ENCODE measurements around the gene VPS51.
A peak's percentile ranks its signal among the peaks of the same experiment; 100 is the strongest.
"Not testable (repeated sequence)": the region's sequence is repeated elsewhere in the genome, so short reads cannot be mapped to it uniquely, and the experiment has no call there.

The VPS51 gene

DNA sequence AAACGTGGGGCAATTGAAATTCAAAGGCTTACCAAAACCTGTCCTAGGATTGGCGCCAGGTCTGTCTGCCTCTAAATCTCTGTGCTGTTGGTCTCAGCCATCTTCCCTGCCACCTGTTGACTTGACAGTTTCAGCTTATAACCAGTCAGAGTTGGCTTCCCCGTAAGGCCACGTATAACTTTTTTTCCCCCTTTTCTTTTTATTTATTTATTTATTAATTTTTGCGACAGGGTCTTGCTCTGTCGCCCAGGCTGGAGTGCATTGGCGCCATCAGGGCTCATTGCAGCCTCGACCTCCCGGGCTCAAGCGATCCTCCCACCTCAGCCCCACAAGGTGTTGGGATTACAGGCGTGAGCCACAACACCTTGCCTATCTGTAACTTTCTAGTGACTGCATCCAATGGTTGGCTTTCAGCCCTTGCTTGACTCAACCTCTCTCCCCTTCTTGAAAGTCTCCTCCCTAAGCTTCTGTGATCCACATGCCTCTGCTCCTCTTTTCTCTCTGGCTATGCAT is 39.7 kb downstream of the VPS51 start:
- TF ChIP-seq, protein P1, sequence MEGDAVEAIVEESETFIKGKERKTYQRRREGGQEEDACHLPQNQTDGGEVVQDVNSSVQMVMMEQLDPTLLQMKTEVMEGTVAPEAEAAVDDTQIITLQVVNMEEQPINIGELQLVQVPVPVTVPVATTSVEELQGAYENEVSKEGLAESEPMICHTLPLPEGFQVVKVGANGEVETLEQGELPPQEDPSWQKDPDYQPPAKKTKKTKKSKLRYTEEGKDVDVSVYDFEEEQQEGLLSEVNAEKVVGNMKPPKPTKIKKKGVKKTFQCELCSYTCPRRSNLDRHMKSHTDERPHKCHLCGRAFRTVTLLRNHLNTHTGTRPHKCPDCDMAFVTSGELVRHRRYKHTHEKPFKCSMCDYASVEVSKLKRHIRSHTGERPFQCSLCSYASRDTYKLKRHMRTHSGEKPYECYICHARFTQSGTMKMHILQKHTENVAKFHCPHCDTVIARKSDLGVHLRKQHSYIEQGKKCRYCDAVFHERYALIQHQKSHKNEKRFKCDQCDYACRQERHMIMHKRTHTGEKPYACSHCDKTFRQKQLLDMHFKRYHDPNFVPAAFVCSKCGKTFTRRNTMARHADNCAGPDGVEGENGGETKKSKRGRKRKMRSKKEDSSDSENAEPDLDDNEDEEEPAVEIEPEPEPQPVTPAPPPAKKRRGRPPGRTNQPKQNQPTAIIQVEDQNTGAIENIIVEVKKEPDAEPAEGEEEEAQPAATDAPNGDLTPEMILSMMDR (IDR thresholded peaks at IDR 0.05; ENCODE audit: insufficient read depth, low read depth, low read length, missing control alignments), result no peak
- H3K4me3 ChIP-seq (ENCODE audit: low read depth, low read length), result peak overlapping the region; percentile 78
- DNase-seq (ENCODE audit: low read depth), result no peak

DNA sequence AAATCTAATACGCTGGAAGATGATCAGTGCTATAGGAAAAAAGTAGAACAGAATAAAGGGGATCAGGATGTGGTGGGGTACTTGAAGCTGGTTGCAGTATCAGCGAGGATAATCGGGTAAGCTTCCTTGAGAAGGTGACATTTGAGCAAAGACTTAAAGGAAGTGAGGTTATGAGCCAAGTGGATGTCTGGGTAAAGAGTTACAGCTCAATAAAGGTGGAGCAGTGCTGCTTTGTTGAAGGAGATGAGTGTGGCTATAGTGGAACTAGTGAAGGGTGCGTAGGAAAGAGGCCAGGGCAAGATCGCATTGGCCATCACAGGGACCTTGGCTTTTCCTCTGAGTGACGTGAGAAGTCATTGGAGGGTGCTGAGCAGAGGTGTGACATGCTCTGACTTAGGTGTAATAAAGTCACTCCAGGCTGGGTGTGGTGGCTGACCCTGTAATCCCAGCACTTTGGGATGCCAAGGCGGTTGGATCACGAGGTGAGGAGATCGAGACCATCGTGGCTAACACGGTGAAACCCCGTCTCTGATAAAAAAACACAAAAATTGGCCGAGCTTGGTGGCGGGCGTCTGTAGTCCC is 40.6 kb downstream of the VPS51 start:
- DNase-seq (ENCODE audit: low read depth), result no peak
- H3K4me3 ChIP-seq (ENCODE audit: low read depth, low read length), result no peak overlapping the region
- TF ChIP-seq, protein P1 (IDR thresholded peaks at IDR 0.05; ENCODE audit: insufficient read depth, low read depth, low read length, missing control alignments), result no peak

DNA sequence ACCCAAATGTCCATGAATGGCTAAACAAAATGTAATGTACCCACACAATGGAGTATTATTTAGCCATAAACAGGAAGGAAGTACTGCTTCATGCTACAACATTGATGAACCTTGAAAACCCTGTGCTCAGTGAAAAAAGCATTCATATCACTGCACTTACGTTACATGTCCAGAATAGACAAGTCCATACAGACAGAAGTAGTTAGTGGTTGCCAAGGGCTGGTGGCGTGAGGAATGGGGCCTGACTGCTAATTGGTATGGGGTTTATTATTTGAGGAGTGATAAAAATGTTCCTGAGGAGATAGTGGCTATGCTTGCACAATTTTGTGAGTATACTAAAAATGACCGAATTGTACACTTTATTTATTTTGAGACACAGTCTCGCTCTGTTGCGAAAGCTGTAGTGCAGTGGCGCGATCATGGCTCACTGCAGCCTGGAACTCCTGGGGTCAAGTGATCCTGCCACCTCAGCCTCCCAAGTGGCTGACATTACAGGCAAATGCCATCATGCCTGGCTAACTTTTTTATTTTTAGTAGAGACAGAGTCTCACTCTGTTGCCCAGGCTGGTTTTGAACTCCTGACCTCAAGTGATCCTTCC is 46.0 kb downstream of the VPS51 start:
- H3K4me3 ChIP-seq (ENCODE audit: low read depth, low read length), result no peak overlapping the region
- TF ChIP-seq, protein P1 (IDR thresholded peaks at IDR 0.05; ENCODE audit: insufficient read depth, low read depth, low read length, missing control alignments), result no peak

DNA sequence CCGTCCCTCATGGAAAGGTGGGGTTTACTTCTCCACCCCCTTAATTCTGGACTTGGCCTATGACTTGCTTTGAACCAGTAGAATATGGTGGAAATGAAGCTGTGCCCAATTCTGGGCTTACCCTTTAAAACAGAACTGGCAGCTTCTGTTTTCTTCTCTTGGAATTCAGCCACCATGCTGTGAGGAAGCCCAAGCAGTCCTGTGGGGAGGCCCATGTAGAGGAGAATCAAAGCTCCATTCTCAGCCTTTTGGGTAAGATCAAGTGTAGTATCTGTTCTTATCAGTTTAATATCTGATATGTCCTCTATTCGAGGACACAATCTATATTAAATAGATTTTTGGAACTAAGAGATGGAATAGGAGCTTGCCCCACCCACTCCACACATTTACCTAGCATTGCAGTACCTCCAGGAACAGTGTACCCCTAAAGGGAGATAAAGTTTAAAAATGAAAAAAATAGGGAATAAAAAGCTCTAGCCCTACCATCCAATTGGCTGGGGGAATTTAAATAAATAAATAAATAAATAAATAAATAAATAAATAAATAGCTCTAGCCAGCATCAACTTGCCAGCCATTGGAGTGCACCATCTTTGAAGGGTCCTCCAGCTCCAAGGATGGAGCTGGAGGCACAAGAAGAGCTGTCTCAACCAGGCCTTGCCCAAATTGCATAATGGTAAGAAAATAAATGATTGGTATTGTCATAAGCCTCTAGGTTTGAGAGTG is 51.5 kb downstream of the VPS51 start:
- H3K4me3 ChIP-seq (ENCODE audit: low read depth, low read length), result no peak overlapping the region
- TF ChIP-seq, protein P1 (IDR thresholded peaks at IDR 0.05; ENCODE audit: insufficient read depth, low read depth, low read length, missing control alignments), result no peak
- no peak for DNase-seq (ENCODE audit: low read depth)

More for the DNA sequence above, 46.0 kb downstream of the VPS51 start:
- DNase-seq (ENCODE audit: low read depth), result no peak

DNA sequence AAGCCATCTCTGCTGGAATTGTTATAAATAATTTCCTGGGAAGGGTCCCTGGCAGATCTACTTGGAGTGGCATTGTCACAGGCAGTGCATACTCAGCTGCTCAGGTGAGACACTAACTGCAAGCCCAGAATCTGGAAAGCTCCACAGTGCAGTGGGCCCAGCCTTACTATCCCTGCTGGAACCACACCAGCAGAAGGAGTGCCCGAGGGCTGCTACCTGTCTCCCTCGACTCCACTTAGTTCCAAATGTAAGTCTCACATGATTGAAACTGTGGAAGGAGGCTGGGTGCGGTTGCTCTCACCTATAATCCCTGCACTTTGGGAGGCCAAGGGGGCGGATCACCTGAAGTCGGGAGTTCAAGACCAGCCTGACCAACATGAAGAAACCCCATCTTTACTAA is 52.6 kb downstream of the VPS51 start:
- TF ChIP-seq, protein P1 (IDR thresholded peaks at IDR 0.05; ENCODE audit: insufficient read depth, low read depth, low read length, missing control alignments), result no peak
- no peak for DNase-seq (ENCODE audit: low read depth)
- no peak overlapping the region for H3K4me3 ChIP-seq (ENCODE audit: low read depth, low read length)

DNA sequence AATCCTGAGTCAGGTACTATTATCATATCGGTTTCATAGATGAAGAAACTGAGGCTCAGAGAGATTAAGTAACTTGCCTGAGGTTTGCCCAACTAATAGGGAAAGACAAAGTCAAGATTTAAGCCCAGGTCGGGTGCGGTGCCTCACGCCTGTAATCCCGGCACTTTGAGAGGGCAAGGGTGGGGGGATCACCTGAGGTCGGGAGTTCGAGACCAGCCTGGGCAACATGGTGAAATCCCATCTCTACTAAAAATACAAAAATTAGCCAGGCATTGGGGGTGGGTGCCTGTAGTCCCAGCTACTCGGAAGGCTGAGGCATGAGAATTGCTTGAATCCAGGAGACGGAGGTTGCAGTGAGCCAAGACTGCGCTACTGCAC is 54.1 kb downstream of the VPS51 start:
- H3K4me3 ChIP-seq (ENCODE audit: low read depth, low read length); DNase-seq (ENCODE audit: low read depth): not testable (repeated sequence)

DNA sequence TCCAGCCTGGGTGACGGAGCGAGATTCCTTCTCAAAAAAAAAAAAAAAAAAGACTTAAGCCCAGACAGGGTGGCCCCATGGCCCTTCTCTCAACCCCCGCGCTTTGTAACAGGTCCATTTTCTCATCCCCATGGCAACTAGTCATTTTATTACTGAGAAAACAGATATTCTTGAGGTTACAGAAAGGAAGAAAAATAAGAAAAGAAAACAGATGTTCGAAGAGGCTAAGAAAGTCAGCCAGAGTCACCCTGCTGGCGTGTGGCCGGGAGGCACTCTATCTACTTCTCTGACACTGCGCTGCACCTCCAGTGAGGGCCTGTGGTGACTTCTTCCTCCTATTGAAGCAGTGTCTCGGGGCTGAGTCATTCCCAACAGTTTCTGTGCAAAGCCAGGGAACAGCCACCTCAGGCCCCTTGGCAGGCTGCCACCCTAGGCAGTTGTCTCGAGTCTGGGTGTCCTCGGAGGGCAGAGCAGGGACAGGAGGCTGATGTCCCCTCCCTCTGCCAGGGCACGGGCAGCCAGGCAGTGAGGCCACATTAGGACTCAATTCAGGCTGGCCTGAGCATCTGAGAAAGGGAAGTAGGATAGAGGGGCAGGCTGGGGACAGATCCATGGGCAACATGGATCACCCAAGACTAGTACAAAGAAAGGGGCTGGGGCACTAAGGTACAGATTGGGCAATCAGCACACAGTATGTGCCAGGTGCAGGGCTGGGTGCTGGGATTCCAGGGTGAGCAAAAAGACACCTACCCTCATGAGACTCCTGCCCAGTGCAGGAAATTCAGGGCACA is 54.7 kb downstream of the VPS51 start:
- H3K4me3 ChIP-seq (ENCODE audit: low read depth, low read length), result no peak overlapping the region; the same call in 1 of the 2 replicates
- DNase-seq (ENCODE audit: low read depth), result peak; percentile 85

More for the DNA sequence above, 54.7 kb downstream of the VPS51 start:
- TF ChIP-seq, protein P1 (IDR thresholded peaks at IDR 0.05; ENCODE audit: insufficient read depth, low read depth, low read length, missing control alignments), result no peak
